Esophagus squamous epithelium (tissue), 5 donors: ENCODE data around the gene MATN1. TPM values are rescaled to one million over a fixed set of nuclear protein-coding genes. Genes with fewer than 3 reads are reported as not detected.

Experiments used
- DNase-seq: peaks from one replicate; lab custom pipeline; 2025; lab: John Stamatoyannopoulos, UW
- H3K27ac ChIP-seq, 4 donors: fragments of 200-600 bp; sonication (generic); one replicate each; pipeline ENCODE4 v1.5.1; 2016 to 2019; ENCODE audit warnings: mild to moderate bottlenecking in 1 of 4
- H3K27me3 ChIP-seq, 4 donors: fragments of 200-600 bp; sonication (generic); 1 replicate in 3 of 4; 2 replicates in 1 of 4; pipeline versions ENCODE4 v1.5.1 to v1.6.0; 2017 to 2021; ENCODE audit warnings: antibody characterized with exemption in 1 of 4
- H3K36me3 ChIP-seq, 3 donors: fragments of 200-600 bp; sonication (generic); one replicate each; pipeline ENCODE4 v1.5.1; 2016 to 2019
- H3K4me1 ChIP-seq, 3 donors: fragments of 200-600 bp; sonication (generic); one replicate each; pipeline ENCODE4 v1.5.1; 2017 to 2019
- H3K4me3 ChIP-seq, 4 donors: fragments of 200-600 bp; sonication (generic); 1 replicate in 3 of 4; 2 replicates in 1 of 4; pipeline ENCODE4 v1.5.1; 2016 to 2019; ENCODE audit warnings: mild to moderate bottlenecking in 2 of 4, moderate library complexity in 1 of 4
- H3K9me3 ChIP-seq, 3 donors: fragments of 200-600 bp; sonication (generic); one replicate each; pipeline ENCODE4 v1.5.1; 2016 to 2019
- CTCF ChIP-seq, 6 experiments: fragments of 450-650 bp in 4 of 6; fragments of 200-600 bp in 2 of 6; sonication (generic) in 2 of 6; IDR thresholded peaks; one replicate each; pipeline ENCODE4 v1.5.1; 2016 to 2019; ENCODE audit warnings: antibody characterized with exemption in 6 of 6, mild to moderate bottlenecking in 4 of 6, moderate library complexity in 4 of 6
- POLR2A ChIP-seq, 4 donors: fragments of 450-650 bp; IDR thresholded peaks; one replicate each; pipeline ENCODE4 v1.6.1; 2017; ENCODE audit warnings: antibody characterized with exemption in 4 of 4, mild to moderate bottlenecking in 4 of 4, moderate library complexity in 3 of 4
- WGBS, 2 donors: methylation state at CpG; one replicate each; pipeline ENCODE4 v1.1.5; 2018; 5-methylcytosine and 5-hydroxymethylcytosine counted together
- intact Hi-C: fragments of 100-400 bp; cut with DNase I; formaldehyde crosslinking; loops from one replicate; pipeline ENCODE4 v1.15.0; 2022
- total RNA-seq, 4 donors: library from RNA; depleted of rRNA; stranded (reverse); fragments of >200 nt; gene quantifications; one replicate each; pipeline ENCODE4 v1.1.0, GENCODE V29; 2016
- donor health status: DM: yes; HTN: yes; CAD: no.

The MATN1 gene
- total RNA-seq, 4 donors from 2014 or later: not detected

- Histone ChIP-seq H3K4me1 (no peaks in the 10 kb centered on the region), H3K4me3 (no peak overlapping the region), H3K27ac (no peak overlapping the region), H3K36me3 (peaks cover 0 to 9% (median 0%) of the 10 kb centered on the region in 3 donors), H3K27me3 (no peaks in the 10 kb centered on the region), H3K9me3 (no peaks in the 10 kb centered on the region)
- TF ChIP-seq POLR2A (IDR thresholded peaks at IDR 0.05): no peak
- no peak for TF ChIP-seq CTCF (IDR thresholded peaks at IDR 0.05)
- DNase-seq: no peak
- intact Hi-C loops: no loop called here
- 73 to 90% methylated on average over 4 to 8 of the region's 23 CpGs for WGBS, 2 donors
Measured at GRCh38 chr1:30730346-30731108, 7.1 kb upstream of the MATN1 start.

DNA sequence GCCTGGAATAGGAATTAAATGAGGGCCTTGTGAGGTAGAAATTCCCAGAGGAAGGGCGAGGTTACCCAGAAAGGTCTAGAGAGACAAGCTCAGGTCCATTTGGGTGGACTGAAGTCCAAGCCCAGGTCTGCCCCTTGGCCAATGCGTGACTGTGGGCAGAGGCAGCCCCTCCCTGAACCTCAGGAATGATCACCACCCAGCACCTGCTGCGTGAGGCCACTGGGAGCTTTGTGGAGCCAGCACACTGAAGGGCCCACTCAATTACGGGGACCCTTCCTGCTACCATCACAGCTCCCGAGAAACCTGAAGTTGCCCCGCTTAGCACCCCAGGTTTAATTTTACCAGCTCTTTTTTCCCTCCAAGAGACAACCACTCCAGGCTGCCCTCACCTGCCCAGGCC is 6.5 kb upstream of the MATN1 start:
- no peak overlapping the region for H3K4me3 ChIP-seq
- no peak for DNase-seq
- peaks cover 0 to 8% (median 0%) of the 10 kb centered on the region in 3 donors for H3K36me3 ChIP-seq
- 80 to 83% methylated on average over 2 to 5 of the region's 6 CpGs for WGBS, 2 donors
- no peaks in the 10 kb centered on the region for H3K27me3 ChIP-seq
- no peak for TF ChIP-seq CTCF (IDR thresholded peaks at IDR 0.05)
- TF ChIP-seq POLR2A (IDR thresholded peaks at IDR 0.05): no peak
- intact Hi-C loops: no loop called here
- H3K27ac ChIP-seq: no peak overlapping the region
- H3K4me1 ChIP-seq: no peaks in the 10 kb centered on the region
- H3K9me3 ChIP-seq: no peaks in the 10 kb centered on the region

DNA sequence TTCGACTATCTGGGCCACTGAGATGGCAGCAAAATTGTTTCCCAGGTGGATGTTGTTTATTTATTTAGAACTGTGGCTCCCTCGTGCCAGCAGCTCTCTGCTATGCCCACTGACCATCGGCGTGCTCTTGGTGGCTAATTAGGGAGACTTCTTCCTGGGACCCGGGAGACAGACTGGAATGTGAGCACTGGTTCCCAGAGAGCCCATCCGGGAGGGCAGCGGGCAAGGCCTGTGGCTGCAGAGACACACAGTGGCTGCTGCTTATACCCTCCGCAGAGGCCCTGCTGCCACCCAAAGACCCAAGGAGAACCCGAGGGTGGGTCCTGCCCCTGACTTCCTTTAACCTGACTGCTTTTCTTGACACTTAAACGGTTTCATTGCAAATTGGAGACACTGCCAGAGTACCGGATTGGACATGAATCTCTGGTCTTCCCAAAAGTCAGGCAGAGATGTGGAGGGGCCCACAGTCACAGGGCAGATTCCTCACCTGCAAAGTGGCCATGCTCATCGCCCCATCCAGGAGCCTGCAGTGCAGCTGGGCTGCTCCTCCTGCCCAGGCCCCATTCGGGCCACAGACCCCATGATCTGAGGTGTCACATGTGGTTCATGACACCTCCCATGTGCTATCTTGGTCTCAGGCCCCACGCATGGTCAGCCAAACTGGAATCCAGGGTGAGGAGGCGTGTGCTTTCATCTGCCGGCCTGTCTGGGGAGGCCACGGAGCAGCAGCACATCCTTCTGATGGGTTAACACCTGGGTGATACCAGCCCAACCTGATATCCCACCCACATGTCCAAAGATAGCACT is 5.7 kb upstream of the MATN1 start:
- intact Hi-C loops: no loop called here
- no peak overlapping the region for H3K27ac ChIP-seq
- no peaks in the 10 kb centered on the region for H3K27me3 ChIP-seq
- H3K4me1 ChIP-seq: no peaks in the 10 kb centered on the region
- DNase-seq: no peak
- no peak for TF ChIP-seq CTCF (IDR thresholded peaks at IDR 0.05)
- no peak for TF ChIP-seq POLR2A (IDR thresholded peaks at IDR 0.05)
- peaks cover 0 to 16% (median 0%) of the 10 kb centered on the region in 3 donors for H3K36me3 ChIP-seq
- 72 to 79% methylated on average over 10 to 12 of the region's 17 CpGs for WGBS, 2 donors
- H3K9me3 ChIP-seq: no peaks in the 10 kb centered on the region
- H3K4me3 ChIP-seq: no peak overlapping the region

GRCh38 chr1:30728340-30728739 is 5.0 kb upstream of the MATN1 start:
- no peaks in the 10 kb centered on the region for H3K9me3 ChIP-seq
- no peak for DNase-seq
- H3K36me3 ChIP-seq: peaks cover 0 to 19% (median 0%) of the 10 kb centered on the region in 3 donors
- H3K4me1 ChIP-seq: no peaks in the 10 kb centered on the region
- WGBS, 2 donors: 75 to 81% methylated on average over 8 of the region's 8 CpGs
- TF ChIP-seq CTCF (IDR thresholded peaks at IDR 0.05) (no peak), POLR2A (IDR thresholded peaks at IDR 0.05) (no peak)
- H3K4me3 ChIP-seq: no peak overlapping the region
- no peaks in the 10 kb centered on the region for H3K27me3 ChIP-seq
- no peak overlapping the region for H3K27ac ChIP-seq
- intact Hi-C loops: no loop called here

DNA sequence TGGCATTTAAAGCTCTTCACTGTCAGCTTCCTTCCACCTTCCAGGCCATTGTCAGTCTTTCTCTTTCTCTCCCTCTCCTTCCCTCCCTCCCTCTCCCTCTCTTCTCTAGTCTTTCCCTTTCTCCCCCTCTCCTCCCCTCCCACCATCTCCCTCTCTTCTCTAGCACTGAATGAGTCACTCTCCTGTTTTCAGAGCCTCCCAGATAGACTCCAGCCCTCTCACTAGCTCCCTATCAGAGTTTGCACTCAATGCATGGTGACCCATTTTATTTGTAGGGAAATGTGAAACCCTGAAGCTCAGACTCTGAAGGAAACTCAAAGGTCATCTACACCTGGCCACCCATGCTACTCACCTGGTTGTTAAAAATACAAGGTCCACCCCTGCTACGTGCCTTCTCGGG is 4.4 kb upstream of the MATN1 start:
- Histone ChIP-seq H3K4me1 (no peaks in the 10 kb centered on the region), H3K27me3 (no peaks in the 10 kb centered on the region), H3K9me3 (no peaks in the 10 kb centered on the region), H3K27ac (no peak overlapping the region), H3K4me3 (no peak overlapping the region), H3K36me3 (peaks cover 0 to 23% (median 0%) of the 10 kb centered on the region in 3 donors)
- intact Hi-C loops: no loop called here
- no peak for DNase-seq
- no peak for TF ChIP-seq CTCF (IDR thresholded peaks at IDR 0.05)
- TF ChIP-seq POLR2A (IDR thresholded peaks at IDR 0.05): no peak
- WGBS, 2 donors: 100% methylated on average over 2 of the region's 2 CpGs; no CpG with 5 or more reads in 1 of the 2 donors
